HG02840 (cell line): ENCODE data around the gene GSTO1.
"Not testable (repeated sequence)": the region's sequence is repeated elsewhere in the genome, so short reads cannot be mapped to it uniquely, and the experiment has no call there.

Experiments
- ATAC-seq: cut with Tn5 transposase; IDR thresholded peaks from one replicate; pipeline ENCODE4 v1.9.1; 2021; ENCODE audit warnings: mild to moderate bottlenecking, moderate library complexity, moderate number of reproducible peaks; ENCODE audit not compliant: unreplicated experiment, low FRiP score

The GSTO1 gene

GRCh38 chr10:104254493-104255310 is at the start of gene GSTO1:
Gene GSTO1 (plus strand): TSS chr10:104254892. CDS start chr10:104254929, 37 bp downstream.
- peak; percentile 79 for ATAC-seq

- no peak for ATAC-seq
Observed at GRCh38 chr10:104208730-104209129, 46.0 kb upstream of the GSTO1 start.

DNA sequence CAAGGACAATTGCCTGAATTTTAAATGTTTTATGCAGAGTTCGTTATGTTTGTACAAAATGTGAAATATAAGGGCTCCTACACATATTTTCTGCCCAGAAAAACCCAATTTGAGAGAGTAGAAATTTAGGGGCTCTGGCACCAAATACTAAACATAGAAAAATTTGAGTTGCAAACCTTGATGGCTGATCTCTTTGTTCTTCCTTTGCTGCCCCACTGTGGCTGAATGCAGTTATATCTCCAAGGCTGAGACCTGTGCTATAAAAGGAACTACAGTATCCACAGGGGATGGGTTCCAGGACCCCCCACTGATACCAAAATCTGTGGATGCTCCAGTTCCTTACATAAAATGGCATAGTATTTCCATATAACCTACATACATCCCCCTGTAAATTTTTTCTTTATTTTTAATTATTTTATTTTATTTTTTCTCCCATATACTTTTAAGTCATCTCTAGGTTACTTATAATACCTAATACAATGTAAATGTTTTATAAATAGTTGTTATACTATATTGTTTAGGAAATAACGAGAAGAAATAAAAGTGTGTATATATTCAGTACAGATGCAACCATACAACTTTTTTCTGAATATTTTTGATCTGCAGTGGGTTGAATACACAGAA is 45.0 kb upstream of the GSTO1 start:
- no peak for ATAC-seq

GRCh38 chr10:104216631-104217030 is 38.1 kb upstream of the GSTO1 start:
- ATAC-seq = no peak

DNA sequence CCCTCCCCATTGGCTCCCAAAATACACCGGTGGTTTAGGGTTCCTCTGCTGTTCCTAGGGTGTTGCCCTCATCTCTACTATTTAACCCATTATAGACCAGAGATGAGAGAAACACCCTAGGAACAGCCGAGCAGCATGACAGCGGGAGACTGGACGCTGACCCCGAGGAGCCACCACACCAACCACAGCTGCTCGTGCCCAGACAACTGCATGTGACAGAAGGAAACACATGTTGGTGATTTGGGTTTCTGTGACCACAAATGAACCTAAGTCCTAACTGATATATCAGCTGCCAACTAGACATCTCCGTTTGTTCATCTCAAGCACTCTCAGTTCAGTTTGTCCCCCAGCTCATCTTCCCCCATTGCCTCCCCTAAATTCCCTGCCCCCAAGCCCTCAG is 35.9 kb upstream of the GSTO1 start:
- no peak for ATAC-seq

- ATAC-seq = no peak
Observed at GRCh38 chr10:104220522-104220921, 34.2 kb upstream of the GSTO1 start.

DNA sequence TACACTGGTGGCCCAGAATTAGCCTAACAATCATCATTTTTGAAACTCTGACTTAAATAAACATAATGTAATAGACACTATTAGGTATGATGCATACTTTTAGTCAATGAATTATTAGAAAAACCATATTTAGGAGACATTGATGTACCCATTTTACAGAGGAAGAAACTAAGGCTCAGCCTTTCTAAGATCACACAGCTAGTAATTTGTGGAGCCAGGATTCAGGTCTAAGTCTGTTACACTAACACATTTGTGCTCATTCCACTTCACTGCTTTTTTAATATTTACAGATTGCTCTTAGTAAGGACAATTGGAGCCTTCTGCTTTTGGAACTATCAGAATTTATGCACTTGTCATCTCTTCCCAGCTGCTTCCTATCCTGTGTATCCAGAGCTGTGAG is 31.4 kb upstream of the GSTO1 start:
- ATAC-seq = no peak

GRCh38 chr10:104230490-104230889 is 24.2 kb upstream of the GSTO1 start:
- ATAC-seq = no peak

DNA sequence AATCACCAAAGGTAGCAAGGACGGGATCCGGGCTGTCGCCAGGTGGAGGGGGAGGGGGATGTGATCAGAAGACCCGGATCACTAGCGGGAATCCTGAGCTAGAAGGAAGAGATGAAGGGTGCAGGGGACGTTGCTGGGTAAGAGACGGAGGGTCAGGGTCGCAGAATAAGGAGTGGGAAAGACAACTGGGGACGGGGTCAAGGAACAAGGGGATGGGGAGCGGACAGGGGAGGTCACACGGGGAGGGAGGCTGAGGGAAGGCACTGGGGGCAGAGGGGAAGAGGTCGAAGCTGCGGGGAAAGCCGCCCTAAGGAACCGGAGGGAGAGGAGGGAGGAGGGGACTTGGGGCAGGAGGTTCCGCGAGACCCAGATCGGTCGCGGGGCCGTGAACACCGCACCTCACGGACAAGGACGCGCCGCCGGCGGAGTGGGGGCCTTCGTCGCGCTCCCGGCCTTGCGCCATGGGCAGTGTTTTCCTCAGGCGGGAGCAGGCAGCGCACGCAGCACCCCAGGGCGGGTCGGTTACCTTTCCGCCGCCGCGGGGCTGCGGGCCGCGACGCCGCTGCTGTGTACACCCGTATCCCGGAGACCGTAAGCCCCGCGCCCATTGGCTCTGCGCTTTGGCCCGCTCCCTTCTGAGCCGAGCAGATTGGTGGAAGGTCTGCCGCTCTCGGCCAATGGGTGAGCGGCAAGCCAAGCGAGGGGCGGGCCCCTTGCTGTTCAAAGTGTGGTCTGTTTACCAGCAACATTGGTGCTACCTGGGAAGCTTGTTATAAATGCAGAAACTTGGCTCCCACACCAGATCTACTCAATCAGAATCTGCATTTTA is 22.7 kb upstream of the GSTO1 start, which contains the start of gene CFAP43:
TSS of gene CFAP43 (minus strand) at position 581 of the 829 bp plus-strand sequence. CDS start at position 463, 118 bp downstream.
- peak; percentile 100 for ATAC-seq

DNA sequence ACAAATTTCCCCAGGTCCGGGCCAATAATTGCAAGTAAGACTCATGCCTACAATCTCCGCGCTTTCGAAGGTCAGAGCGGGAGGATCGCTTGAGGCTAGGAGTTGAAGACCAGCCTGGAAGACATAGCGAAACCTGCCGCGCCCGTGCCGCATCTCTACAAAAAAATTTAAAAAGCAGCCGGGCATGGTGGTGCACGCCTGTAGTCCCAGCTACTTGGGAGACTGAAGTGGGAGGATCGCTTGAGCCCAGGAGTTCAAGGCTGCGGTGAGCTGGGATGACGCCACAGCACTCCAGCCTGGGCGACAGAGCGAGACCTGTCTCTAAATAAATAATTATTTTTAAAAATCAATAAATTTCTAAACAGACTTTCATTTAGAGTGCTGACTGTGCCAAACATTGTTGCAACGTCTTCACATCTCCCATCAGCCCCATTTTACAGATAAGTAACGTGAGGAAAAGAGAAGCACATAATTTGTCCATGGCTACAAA is 22.0 kb upstream of the GSTO1 start:
- ATAC-seq = no peak

DNA sequence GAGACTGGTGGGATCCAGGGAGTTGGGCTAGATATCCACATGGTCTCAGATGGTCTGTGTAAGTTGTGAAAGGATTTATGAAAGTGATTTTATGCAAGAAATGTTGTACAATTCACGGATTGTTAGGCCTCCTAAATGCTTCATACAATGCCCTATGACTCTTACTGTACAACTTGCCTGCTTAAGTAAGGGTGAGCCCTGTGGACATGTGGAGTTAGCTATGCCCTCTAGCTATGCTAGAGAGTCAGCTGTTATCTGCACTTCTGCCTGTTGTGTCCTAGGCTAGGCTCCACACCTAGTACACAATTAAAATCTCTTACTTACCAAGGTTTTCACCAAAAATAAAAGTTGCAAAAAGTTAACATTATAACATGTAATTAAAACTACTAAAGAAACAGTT is 20.9 kb upstream of the GSTO1 start:
- ATAC-seq = no peak

GRCh38 chr10:104234934-104235333 is 19.8 kb upstream of the GSTO1 start:
- ATAC-seq = no peak

DNA sequence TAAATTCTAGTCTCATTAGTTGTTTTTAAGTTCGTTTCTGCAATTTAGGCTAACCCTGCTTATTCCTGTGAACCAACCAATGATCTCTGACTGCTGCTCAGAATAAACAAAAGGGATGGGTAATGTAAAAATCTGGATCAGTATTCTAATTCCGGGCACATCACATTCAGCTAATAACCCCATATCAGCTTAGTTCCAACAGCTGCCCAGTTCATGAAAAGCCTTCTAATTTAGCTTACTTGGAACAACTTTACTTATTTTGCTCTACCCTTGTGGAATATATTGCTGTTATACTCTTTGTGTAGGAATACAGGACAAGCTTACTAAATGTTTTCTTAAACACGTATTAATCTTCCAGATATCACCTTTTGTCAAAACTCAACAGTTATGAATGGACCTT is 18.9 kb upstream of the GSTO1 start:
- no peak for ATAC-seq

DNA sequence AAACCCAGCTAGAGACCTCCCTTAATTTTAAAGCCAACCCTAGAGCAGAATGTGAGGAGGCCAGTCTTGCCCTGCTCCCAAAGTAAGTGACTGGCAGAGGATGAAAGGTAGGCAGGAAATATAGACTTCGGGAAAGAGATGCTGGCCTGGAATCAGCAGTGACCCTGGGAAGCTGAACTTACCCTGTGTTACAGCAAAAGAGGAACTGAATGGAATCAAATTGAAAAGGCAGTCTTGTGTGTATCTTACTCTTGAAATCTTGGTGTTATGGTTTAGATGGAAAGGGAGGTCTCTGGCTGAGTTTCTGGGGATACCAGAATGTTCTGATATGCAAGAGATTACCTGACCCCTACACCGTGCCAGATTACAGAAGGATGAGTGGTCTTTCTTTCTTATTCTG is 14.6 kb upstream of the GSTO1 start:
- ATAC-seq = no peak

- no peak for ATAC-seq
Observed at GRCh38 chr10:104242545-104242944, 12.1 kb upstream of the GSTO1 start.

GRCh38 chr10:104243009-104243408 is 11.7 kb upstream of the GSTO1 start:
- ATAC-seq = not testable (repeated sequence)

DNA sequence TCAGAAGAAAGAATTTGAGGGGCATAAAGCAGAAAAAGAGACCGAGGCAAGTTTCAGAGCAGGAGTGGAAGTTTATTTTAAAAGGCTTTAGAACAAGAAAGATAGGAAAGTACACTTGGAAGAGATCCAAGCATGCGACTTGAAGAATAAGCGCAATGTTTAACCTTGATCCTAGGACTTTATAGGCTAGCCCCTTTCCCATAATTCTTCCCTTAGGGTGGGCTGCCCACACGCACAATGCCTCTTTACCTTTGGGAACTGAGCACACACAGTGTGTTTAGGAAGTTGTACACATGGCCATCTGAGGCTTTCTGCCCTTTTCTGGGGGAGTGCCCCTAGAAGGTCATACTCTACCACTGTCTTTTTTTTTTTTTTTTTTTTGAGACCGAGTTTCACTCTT is 11.2 kb upstream of the GSTO1 start:
- ATAC-seq = no peak

GRCh38 chr10:104245066-104245632 is 9.5 kb upstream of the GSTO1 start:
- no peak for ATAC-seq

- no peak for ATAC-seq
Observed at GRCh38 chr10:104246976-104247375, 7.7 kb upstream of the GSTO1 start.

GRCh38 chr10:104247513-104248146 is 7.1 kb upstream of the GSTO1 start:
- no peak for ATAC-seq
